Renal cortical epithelial cell (primary cell): ENCODE results near the gene KIF14. TPM values are rescaled to one million over a fixed set of nuclear protein-coding genes. Genes with fewer than 3 reads are reported as not detected.
"Not testable (repeated sequence)": the region's sequence is repeated elsewhere in the genome, so short reads cannot be mapped to it uniquely, and the experiment has no call there.

Experiments
- DNase-seq: peaks from one replicate; pipeline ENCODE4 v3.0.0-alpha.2; 2011; ENCODE audit warnings: low read depth
- total RNA-seq: library from RNA; depleted of rRNA; stranded (reverse); fragments of >200 nt; gene quantifications from 2 replicates; pipeline ENCODE4 v1.2.3, GENCODE V29; 2014

KIF14 gene
- total RNA-seq, 1 donor from 2014 or later = 0.40 TPM

DNA sequence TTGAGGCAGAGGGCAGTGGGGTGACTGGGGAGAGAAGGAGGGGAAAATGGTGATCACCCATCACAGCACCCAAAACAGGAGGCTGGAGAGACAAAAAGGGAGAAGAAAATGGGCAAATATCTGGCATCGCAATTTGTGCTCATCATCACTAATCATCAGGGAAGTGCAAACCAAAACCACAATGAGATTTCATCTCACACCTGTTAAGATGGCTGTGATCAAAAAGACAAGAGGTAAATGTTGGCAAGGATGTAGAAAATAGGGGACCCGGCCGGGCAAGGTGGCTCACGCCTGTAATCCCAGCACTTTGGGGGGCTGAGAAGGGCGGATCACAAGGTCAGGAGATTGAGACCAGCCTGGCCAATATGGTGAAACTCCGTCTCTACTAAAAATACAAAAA, 74.0 kb downstream of the KIF14 start:
- no peak for DNase-seq

DNA sequence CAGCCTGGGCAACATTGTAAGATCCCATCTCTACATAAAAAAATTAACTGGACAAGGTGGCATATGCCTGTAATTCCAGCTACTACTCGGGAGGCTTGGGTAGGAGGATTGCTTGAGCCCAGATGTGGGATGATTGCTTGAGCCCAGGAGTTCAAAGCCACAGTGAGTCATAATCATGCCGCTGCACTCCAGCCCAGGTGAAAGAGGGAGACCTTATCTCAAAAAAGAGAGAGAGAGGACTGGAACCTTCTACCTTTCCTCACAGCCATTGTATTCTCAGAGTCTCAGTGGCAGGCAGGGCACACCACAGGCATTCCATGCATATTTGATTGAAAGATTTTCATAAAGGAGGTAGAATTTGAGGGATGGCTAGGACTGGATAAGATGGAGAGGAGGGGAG, 78.4 kb downstream of the KIF14 start:
- no peak for DNase-seq

GRCh38 chr1:200540281-200540680, 80.3 kb downstream of the KIF14 start:
- DNase-seq = no peak

DNA sequence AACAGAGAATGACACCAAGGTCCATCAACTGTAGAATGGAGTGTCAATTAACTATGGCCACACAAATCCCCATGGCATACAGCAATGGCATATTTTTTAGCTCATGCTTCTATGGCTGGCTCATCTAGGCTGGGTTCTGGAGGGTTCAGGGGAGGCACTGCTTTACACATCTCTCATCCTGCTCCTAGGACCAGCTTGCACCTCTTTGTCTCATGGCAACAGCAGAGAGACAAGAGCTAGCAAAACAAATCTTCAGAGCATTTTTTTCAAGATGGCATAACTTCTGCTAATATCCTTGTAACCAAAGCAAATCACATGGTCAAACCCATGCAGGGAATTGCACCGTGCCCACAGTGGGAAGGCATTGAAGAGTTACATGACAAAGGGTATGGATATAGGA, 82.4 kb downstream of the KIF14 start:
- DNase-seq = no peak

- peak; percentile 68 for DNase-seq
These were observed 84.9 kb downstream of the KIF14 start for GRCh38 chr1:200535605-200536004.

- no peak for DNase-seq
These were observed 89.8 kb downstream of the KIF14 start for GRCh38 chr1:200530623-200531261.

DNA sequence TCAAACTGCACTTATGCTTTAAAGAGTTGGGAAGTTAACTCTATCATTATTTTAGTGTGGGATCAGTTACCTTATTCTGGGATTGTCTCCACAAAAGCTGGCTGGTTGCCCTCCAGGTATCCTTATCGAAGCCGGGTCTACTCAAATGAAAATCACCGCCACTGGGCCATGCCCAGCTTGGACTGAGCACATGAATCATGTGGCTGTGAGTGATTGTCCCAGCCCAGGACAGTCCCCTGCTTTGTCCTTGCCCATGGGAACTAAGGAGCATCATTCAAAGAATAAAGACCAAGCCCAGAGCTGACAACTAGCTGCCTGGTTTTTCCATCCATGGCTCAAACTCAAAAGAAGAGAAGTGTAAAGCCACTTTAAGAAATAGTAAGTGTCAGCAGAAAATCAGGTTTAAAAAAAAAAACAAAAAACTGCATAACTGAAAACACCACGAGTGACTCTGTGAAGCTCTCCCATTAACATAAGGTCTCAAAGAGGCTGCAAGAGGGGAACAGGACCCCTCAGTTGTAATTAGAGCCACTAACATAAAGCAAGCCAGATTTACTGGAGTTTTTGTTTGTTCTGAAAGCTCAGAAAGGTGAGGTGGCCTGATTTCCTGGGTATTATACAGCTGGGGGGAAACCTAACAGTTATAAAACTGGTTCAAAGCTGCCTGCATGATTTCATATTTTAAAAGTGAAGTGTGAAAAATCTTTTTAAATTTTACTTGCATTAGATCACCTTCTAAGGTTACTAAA, 91.5 kb downstream of the KIF14 start:
- no peak for DNase-seq

GRCh38 chr1:200527670-200528069, 92.9 kb downstream of the KIF14 start:
- DNase-seq = no peak

- DNase-seq = no peak
These were observed 93.6 kb downstream of the KIF14 start for GRCh38 chr1:200526709-200527612.

- no peak for DNase-seq
These were observed 95.2 kb downstream of the KIF14 start for GRCh38 chr1:200525090-200525987.

- not testable (repeated sequence) for DNase-seq
These were observed 96.0 kb downstream of the KIF14 start for GRCh38 chr1:200524551-200524950.

DNA sequence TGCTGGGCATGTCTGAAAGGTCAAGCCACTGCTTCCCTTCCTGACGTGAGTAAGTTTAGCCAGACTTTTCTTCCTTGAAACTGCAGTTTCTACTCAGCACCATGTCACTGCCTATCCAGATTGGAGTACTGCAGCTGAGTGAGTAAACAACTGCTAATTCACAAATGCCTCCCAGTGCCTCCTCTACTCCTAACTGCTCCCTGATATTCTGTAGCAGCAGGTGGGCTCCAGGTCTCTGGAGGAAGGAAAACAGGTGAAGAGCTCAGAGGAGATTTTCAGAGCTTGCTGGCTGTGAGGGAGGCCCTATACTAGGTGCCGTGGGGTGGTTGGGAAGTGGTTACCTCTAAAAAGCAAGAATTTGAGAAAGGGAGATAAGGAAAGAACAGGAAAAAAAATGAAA, 96.5 kb downstream of the KIF14 start:
- no peak for DNase-seq

- DNase-seq = no peak
These were observed 99.8 kb downstream of the KIF14 start for GRCh38 chr1:200520735-200521134.

- DNase-seq = peak; percentile 28
These were observed 102.0 kb downstream of the KIF14 start for GRCh38 chr1:200518524-200518923.

DNA sequence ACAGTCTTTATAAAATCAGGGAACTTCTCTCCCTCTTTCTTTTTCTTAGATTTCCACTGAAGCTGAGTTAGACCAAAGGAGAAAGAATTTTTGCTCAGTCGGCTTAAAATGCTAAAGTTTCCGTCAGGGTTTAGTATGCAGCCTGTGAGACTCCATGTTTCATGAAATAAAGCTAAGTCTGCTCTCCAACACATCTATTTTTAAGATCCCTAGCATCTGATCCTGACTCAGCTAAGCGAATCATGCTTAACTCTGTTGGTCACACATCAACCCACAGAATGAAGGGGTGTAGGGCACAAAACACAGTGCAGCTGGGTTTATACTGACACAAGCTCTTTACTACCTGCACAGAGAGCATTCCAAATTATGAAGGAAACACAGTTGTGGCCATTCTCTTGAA, 108.4 kb downstream of the KIF14 start:
- peak; percentile 72 for DNase-seq

DNA sequence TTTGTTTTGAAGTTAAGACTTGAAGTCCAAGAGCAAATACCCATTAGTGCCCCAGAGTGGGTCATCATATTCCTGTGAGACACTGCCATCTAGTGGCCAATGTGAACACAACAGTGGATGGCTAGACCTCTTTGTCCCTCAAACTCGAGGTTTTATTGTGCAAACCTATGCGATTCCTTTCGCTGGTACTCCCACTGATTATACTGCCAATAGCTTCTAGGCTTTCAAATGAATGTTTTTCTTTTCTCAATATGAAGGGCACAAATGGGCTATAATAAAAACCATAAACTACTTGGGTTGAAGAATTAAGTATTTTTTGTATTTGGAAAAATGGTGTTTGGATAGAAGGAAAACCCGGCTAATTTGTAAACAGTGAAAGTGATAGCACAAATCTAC, 110.3 kb downstream of the KIF14 start:
- peak; percentile 82 for DNase-seq

- no peak for DNase-seq
These were observed 114.1 kb downstream of the KIF14 start for GRCh38 chr1:200506471-200506870.

- no peak for DNase-seq
These were observed 115.3 kb downstream of the KIF14 start for GRCh38 chr1:200505257-200505656.
